Ramos (cell line): ENCODE measurements around the gene GRIK4.
"Not testable (repeated sequence)": the region's sequence is repeated elsewhere in the genome, so short reads cannot be mapped to it uniquely, and the experiment has no call there.

Experiments used
- in situ Hi-C: fragments of 300-500 bp; cut with MboI; formaldehyde crosslinking; loops from one replicate; pipeline ENCODE4 v1.14.3; 2022; ENCODE audit warnings: low sequenced_read_pairs; ENCODE audit not compliant: unreplicated experiment

The GRIK4 gene

GRCh38 chr11:120750647-120751549, 239.3 kb downstream of the GRIK4 start:
- in situ Hi-C loops: no loop called here

- in situ Hi-C loops: no loop called here
Measured at GRCh38 chr11:120751550-120751949, 240.0 kb downstream of the GRIK4 start.

GRCh38 chr11:120752668-120753067, 241.1 kb downstream of the GRIK4 start:
- in situ Hi-C loops: no loop called here

GRCh38 chr11:120756931-120757330, 245.4 kb downstream of the GRIK4 start:
- in situ Hi-C loops: no loop called here

GRCh38 chr11:120759046-120759445, 247.5 kb downstream of the GRIK4 start:
- in situ Hi-C loops: no loop called here

GRCh38 chr11:120765710-120766109, 254.2 kb downstream of the GRIK4 start:
- in situ Hi-C loops: not testable (repeated sequence)

- in situ Hi-C loops: no loop called here
Measured at GRCh38 chr11:120766318-120766717, 254.8 kb downstream of the GRIK4 start.

GRCh38 chr11:120768949-120769348, 257.4 kb downstream of the GRIK4 start:
- in situ Hi-C loops: no loop called here

- in situ Hi-C loops: no loop called here
Measured at GRCh38 chr11:120769906-120770305, 258.4 kb downstream of the GRIK4 start.

- in situ Hi-C loops: no loop called here
Measured at GRCh38 chr11:120771551-120772060, 260.1 kb downstream of the GRIK4 start.

- in situ Hi-C loops: no loop called here
Measured at GRCh38 chr11:120773501-120774031, 262.0 kb downstream of the GRIK4 start.

- in situ Hi-C loops: no loop called here
Measured at GRCh38 chr11:120774591-120775386, 263.2 kb downstream of the GRIK4 start.

GRCh38 chr11:120775986-120776951, 264.7 kb downstream of the GRIK4 start:
- in situ Hi-C loops: no loop called here

- in situ Hi-C loops: no loop called here
Measured at GRCh38 chr11:120778685-120779490, 267.3 kb downstream of the GRIK4 start.

- in situ Hi-C loops: no loop called here
Measured at GRCh38 chr11:120780239-120780638, 268.7 kb downstream of the GRIK4 start.

GRCh38 chr11:120781486-120782120, 270.1 kb downstream of the GRIK4 start:
- in situ Hi-C loops: no loop called here

- in situ Hi-C loops: no loop called here
Measured at GRCh38 chr11:120784566-120785251, 273.2 kb downstream of the GRIK4 start.

- in situ Hi-C loops: no loop called here
Measured at GRCh38 chr11:120785576-120785975, 274.0 kb downstream of the GRIK4 start.
